ENCODE results near the gene GALNT10. TPM values are rescaled to one million over a fixed set of nuclear protein-coding genes. Genes with fewer than 3 reads are reported as not detected.
A peak's percentile ranks its signal among the peaks of the same experiment; 100 is the strongest.

GALNT10 gene
- polyA plus RNA-seq, 2 of the 4 experiments (the other 2 are of a cell fraction): 110 to 156 TPM

DNA sequence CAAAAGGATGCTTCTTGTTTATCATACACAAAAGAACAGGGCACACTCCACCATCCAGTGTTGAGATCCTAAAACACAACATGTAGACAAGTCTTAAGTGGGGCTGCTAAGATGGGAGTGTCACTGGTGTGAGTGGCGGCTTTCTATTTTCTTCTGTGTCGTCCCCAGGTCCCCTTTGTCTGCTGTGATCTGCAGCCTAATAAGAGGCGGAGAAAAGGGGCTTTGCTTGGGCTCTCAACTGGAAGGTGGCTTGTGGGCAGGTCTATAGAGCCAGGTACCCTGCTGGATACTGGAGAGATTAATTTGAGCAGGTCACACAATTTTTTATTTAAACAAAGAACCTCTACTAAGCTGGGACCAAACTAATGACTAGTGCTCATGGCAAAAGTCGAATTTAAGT, 129.2 kb downstream of the GALNT10 start (continued):
- no peak for TF ChIP-seq HOXB13 (CRISPR knock-in tag; IDR thresholded peaks at IDR 0.05; ENCODE audit: low read depth)

DNA sequence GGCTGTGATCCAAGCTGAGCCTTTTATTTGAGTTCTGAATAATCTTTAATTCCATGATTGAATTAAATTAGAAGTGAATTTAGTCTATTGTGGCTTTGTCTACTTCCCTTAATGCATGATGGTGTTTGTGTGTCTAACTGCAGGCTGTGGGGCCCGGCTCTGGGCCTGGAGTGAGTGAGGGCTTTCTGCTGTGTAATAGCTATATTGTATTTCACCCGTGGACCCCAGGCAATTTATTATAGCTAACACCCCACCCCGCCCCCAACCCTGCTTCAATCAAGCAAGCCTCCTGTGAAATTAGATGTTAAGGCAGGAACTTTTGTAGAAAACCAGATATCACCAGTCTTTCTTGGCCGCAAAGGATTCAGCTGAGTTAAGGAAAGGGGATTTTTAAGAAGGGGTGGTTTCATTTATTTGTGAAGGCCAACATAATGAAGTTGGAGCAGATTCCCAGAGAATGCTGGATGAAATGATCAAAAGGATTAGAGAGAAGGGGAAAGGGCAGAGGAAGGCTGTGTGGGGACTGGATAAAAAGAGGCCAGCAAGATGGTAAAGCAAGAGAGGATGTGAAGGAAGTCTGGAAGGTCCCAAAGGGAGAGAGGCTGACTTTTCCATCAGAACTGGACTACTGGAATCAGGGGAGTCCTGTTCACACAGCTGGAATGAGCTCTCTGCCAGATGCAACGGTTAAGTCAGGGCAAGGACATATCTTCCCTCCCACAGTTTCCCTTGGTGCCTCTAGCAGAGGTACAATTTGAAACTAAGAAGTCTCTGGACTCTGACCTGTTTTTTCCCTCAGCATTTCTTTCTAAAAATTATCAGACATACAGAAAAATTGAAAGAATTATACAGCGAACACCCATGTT, 129.9 kb downstream of the GALNT10 start:
- ChIA-PET POLR2A (no interaction called here), CTCF (interaction anchor here (1.0 to 1.5 kb wide), 2 partner anchors 84 to 248 kb away, joined by 3 read pairs; no protein-coding TSS in a partner anchor)
- H3K27ac ChIP-seq: peak overlapping the region in 1 of 2 experiments; percentile 41; a peak in 3 of 6 replicates
- H3K4me1 ChIP-seq: peaks cover 15% of the 10 kb centered on the region; the same call in 2 of the 3 replicates
- no peak overlapping the region for H3K4me2 ChIP-seq
- no peak for ATAC-seq
- no peak for DNase-seq (ENCODE audit: low read depth in 1 of 2, low spot score in 1 of 2)
- WGBS (ENCODE audit: missing lambda C conversion rate): 67% methylated on average over 6 of the region's 6 CpGs
- TF ChIP-seq, protein P1, sequence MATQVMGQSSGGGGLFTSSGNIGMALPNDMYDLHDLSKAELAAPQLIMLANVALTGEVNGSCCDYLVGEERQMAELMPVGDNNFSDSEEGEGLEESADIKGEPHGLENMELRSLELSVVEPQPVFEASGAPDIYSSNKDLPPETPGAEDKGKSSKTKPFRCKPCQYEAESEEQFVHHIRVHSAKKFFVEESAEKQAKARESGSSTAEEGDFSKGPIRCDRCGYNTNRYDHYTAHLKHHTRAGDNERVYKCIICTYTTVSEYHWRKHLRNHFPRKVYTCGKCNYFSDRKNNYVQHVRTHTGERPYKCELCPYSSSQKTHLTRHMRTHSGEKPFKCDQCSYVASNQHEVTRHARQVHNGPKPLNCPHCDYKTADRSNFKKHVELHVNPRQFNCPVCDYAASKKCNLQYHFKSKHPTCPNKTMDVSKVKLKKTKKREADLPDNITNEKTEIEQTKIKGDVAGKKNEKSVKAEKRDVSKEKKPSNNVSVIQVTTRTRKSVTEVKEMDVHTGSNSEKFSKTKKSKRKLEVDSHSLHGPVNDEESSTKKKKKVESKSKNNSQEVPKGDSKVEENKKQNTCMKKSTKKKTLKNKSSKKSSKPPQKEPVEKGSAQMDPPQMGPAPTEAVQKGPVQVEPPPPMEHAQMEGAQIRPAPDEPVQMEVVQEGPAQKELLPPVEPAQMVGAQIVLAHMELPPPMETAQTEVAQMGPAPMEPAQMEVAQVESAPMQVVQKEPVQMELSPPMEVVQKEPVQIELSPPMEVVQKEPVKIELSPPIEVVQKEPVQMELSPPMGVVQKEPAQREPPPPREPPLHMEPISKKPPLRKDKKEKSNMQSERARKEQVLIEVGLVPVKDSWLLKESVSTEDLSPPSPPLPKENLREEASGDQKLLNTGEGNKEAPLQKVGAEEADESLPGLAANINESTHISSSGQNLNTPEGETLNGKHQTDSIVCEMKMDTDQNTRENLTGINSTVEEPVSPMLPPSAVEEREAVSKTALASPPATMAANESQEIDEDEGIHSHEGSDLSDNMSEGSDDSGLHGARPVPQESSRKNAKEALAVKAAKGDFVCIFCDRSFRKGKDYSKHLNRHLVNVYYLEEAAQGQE (IDR thresholded peaks at IDR 0.05): no peak
- no peak for TF ChIP-seq SMC3 (IDR thresholded peaks at IDR 0.05)
- TF ChIP-seq MAZ (IDR thresholded peaks at IDR 0.05; ENCODE audit: borderline replicate concordance, low read depth, low read length): no peak
- TF ChIP-seq, protein P2, sequence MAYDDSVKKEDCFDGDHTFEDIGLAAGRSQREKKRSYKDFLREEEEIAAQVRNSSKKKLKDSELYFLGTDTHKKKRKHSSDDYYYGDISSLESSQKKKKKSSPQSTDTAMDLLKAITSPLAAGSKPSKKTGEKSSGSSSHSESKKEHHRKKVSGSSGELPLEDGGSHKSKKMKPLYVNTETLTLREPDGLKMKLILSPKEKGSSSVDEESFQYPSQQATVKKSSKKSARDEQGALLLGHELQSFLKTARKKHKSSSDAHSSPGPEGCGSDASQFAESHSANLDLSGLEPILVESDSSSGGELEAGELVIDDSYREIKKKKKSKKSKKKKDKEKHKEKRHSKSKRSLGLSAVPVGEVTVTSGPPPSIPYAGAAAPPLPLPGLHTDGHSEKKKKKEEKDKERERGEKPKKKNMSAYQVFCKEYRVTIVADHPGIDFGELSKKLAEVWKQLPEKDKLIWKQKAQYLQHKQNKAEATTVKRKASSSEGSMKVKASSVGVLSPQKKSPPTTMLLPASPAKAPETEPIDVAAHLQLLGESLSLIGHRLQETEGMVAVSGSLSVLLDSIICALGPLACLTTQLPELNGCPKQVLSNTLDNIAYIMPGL (CRISPR knock-in tag; IDR thresholded peaks at IDR 0.05; ENCODE audit: borderline replicate concordance): no peak
- TF ChIP-seq SREBF2 (IDR thresholded peaks at IDR 0.05): no peak
- TF ChIP-seq TP53 (CRISPR knock-in tag; IDR thresholded peaks at IDR 0.05): no peak
- TF ChIP-seq, protein P3, sequence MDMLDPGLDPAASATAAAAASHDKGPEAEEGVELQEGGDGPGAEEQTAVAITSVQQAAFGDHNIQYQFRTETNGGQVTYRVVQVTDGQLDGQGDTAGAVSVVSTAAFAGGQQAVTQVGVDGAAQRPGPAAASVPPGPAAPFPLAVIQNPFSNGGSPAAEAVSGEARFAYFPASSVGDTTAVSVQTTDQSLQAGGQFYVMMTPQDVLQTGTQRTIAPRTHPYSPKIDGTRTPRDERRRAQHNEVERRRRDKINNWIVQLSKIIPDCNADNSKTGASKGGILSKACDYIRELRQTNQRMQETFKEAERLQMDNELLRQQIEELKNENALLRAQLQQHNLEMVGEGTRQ (IDR thresholded peaks at IDR 0.05): no peak
- TF ChIP-seq HOXB5 (CRISPR knock-in tag; IDR thresholded peaks at IDR 0.05): no peak
- no peak for TF ChIP-seq EP300 (IDR thresholded peaks at IDR 0.05)
- TF ChIP-seq KDM5A (IDR thresholded peaks at IDR 0.05): no peak
- TF ChIP-seq, protein P4, sequence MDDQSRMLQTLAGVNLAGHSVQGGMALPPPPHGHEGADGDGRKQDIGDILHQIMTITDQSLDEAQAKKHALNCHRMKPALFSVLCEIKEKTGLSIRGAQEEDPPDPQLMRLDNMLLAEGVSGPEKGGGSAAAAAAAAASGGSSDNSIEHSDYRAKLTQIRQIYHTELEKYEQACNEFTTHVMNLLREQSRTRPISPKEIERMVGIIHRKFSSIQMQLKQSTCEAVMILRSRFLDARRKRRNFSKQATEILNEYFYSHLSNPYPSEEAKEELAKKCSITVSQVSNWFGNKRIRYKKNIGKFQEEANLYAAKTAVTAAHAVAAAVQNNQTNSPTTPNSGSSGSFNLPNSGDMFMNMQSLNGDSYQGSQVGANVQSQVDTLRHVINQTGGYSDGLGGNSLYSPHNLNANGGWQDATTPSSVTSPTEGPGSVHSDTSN (IDR thresholded peaks at IDR 0.05): no peak
- TF ChIP-seq FOSL2 (IDR thresholded peaks at IDR 0.05): no peak
- TF ChIP-seq FOSL2 (CRISPR knock-in tag; IDR thresholded peaks at IDR 0.05): no peak
- TF ChIP-seq, protein P5, sequence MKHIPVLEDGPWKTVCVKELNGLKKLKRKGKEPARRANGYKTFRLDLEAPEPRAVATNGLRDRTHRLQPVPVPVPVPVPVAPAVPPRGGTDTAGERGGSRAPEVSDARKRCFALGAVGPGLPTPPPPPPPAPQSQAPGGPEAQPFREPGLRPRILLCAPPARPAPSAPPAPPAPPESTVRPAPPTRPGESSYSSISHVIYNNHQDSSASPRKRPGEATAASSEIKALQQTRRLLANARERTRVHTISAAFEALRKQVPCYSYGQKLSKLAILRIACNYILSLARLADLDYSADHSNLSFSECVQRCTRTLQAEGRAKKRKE (CRISPR knock-in tag; IDR thresholded peaks at IDR 0.05; ENCODE audit: low read depth): no peak
- TF ChIP-seq KDM1A (IDR thresholded peaks at IDR 0.05; ENCODE audit: low read depth): no peak
- no peak for TF ChIP-seq ZC3H11A (IDR thresholded peaks at IDR 0.05)
- TF ChIP-seq, protein P6, sequence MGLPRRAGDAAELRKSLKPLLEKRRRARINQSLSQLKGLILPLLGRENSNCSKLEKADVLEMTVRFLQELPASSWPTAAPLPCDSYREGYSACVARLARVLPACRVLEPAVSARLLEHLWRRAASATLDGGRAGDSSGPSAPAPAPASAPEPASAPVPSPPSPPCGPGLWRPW (IDR thresholded peaks at IDR 0.05): no peak
- TF ChIP-seq FOSB (CRISPR knock-in tag; IDR thresholded peaks at IDR 0.05): no peak
- TF ChIP-seq FOXS1 (CRISPR knock-in tag; IDR thresholded peaks at IDR 0.05): no peak
- FAIRE-seq: no peak
- H3K4me3 ChIP-seq: no peak overlapping the region
- no peaks in the 10 kb centered on the region for H3K9me3 ChIP-seq
